Tibial nerve (tissue), 4 donors: ENCODE measurements around the gene MOCS1.

Experiments used
- CTCF ChIP-seq, 5 experiments: fragments of 200-600 bp in 3 of 5; fragments of 450-650 bp in 2 of 5; sonication (generic) in 3 of 5; IDR thresholded peaks; one replicate each; pipeline ENCODE4 v1.5.1; 2016 to 2019; ENCODE audit warnings: antibody characterized with exemption in 5 of 5, mild to moderate bottlenecking in 3 of 5, moderate library complexity in 2 of 5
- EP300 ChIP-seq, 2 donors: sonication (generic); formaldehyde crosslinking; IDR thresholded peaks; one replicate each; pipeline ENCODE4 v1.6.1; 2017; ENCODE audit warnings: antibody characterized with exemption in 2 of 2, mild to moderate bottlenecking in 1 of 2
- POLR2A ChIP-seq, 2 donors: fragments of 450-650 bp; IDR thresholded peaks; one replicate each; pipeline ENCODE4 v1.6.1; 2017; ENCODE audit warnings: antibody characterized with exemption in 2 of 2, mild to moderate bottlenecking in 2 of 2, moderate library complexity in 2 of 2

DNA sequence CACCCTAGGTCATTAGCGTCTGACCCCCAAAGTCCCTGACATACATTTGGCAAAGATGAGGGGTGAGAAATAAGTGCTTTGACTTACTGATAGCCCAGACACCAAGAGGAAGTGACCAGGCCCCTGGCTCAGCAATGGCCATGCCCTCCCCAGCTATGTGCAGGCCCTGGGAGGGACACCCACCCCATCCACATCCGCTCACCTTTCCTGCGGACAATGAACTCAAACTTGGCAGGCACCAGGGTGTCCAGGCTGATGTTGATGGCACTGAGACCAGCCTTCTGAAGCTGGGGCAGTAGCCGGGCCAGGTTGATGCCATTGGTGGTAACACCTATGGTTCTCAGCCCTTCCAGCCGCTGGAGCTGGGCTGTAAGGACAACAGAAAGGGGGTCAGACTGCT, 18.4 kb downstream of the MOCS1 start:
- TF ChIP-seq CTCF (IDR thresholded peaks at IDR 0.05) (no peak), POLR2A (IDR thresholded peaks at IDR 0.05) (no peak), EP300 (IDR thresholded peaks at IDR 0.05) (no peak)
